Naive thymus-derived CD8-positive, alpha-beta T cell (primary cell): ENCODE data around the gene METTL22. TPM values are rescaled to one million over a fixed set of nuclear protein-coding genes. Genes with fewer than 3 reads are reported as not detected.
"Not testable (repeated sequence)": the region's sequence is repeated elsewhere in the genome, so short reads cannot be mapped to it uniquely, and the experiment has no call there.

Experiments
- ATAC-seq, 2 donors: fragments of 150-1000 bp; cut with Tn5 transposase in 1 of 2; sonication (Bioruptor Pico), chemical (Tn5 transposase) in 1 of 2; 1 replicate in 1 of 2; 2 replicates in 1 of 2; pipeline ENCODE4 v1.10.0; 2021; ENCODE audit warnings: mild to moderate bottlenecking in 2 of 2, moderate library complexity in 2 of 2
- POLR2A ChIA-PET: fragments of 350-600 bp; sonication (Branson Sonifier 250); formaldehyde crosslinking; loops from one replicate; lab custom pipeline; 2021; ENCODE audit warnings: antibody characterized with exemption; lab: Charles Lee
- DNase-seq, 10 donors: peaks; one replicate each; pipeline versions ENCODE4 v3.0.0 to v3.0.0-alpha.2; 2020 to 2022
- H3K27ac Mint-ChIP-seq, 10 donors: one replicate each; pipeline ENCODE4 v1.8.0; 2020 to 2022; ENCODE audit warnings: mild to moderate bottlenecking in 10 of 10, mixed read lengths in 10 of 10, moderate library complexity in 4 of 10, inconsistent platforms in 1 of 10
- H3K27me3 Mint-ChIP-seq, 5 donors: one replicate each; pipeline ENCODE4 v1.8.0; 2021 to 2022; ENCODE audit warnings: mixed read lengths in 5 of 5
- H3K36me3 Mint-ChIP-seq, 3 donors: one replicate each; pipeline ENCODE4 v1.8.0; 2020 to 2022; ENCODE audit warnings: mixed read lengths in 3 of 3, mild to moderate bottlenecking in 2 of 3, inconsistent platforms in 1 of 3
- H3K4me1 Mint-ChIP-seq, 4 donors: one replicate each; pipeline ENCODE4 v1.8.0; 2021 to 2022; ENCODE audit warnings: mixed read lengths in 4 of 4
- H3K4me3 Mint-ChIP-seq, 10 donors: one replicate each; pipeline ENCODE4 v1.8.0; 2020 to 2022; ENCODE audit warnings: mild to moderate bottlenecking in 10 of 10, mixed read lengths in 10 of 10, moderate library complexity in 6 of 10, inconsistent platforms in 1 of 10
- H3K9me3 Mint-ChIP-seq, 9 donors: one replicate each; pipeline ENCODE4 v1.8.0; 2020 to 2022; ENCODE audit warnings: mixed read lengths in 9 of 9, mild to moderate bottlenecking in 3 of 9, inconsistent platforms in 1 of 9, moderate library complexity in 1 of 9
- polyA plus RNA-seq, 3 donors: library from polyadenylated mRNA; unstranded; fragments of 300-500 nt; fragmentation: Illumina TruSeq; gene quantifications; one replicate each; pipeline ENCODE4 v1.2.3, GENCODE V29; 2021
- total RNA-seq, 8 experiments: library from RNA in 2 of 8; stranded (reverse) in 2 of 8; gene quantifications; one replicate each; pipeline ENCODE4 v1.2.3 and lab custom pipeline; 2021 to 2026

Gene METTL22
- total and polyA plus RNA-seq, 5 experiments from 2014 or later, result 6.9 to 52.2 (median 12.7) TPM

DNA sequence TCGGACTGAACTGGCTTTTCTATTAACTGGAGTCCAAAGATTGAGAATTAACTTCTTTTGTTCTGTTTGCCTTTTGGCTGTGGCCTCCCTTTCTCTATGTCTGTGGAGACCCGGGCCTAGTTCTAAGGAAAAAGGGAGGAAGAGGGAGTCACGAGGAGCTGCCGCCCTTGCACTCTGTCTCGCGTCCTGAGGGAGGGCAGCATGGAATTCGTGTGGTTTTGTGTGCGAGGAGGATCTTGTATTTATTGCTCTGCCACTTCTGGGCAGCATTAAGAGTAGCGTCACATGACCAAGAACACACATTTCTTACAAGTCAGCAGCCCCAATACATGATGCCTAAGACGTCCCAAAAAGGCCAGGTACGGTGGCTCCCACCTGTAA, 23.6 kb downstream of the METTL22 start:
- H3K36me3 Mint-ChIP-seq, result peaks cover 22 to 79% (median 29%) of the 10 kb centered on the region in 3 donors
- H3K4me3 Mint-ChIP-seq, result peak overlapping the region in 3 of 10 donors; percentile 39 to 58 (median 55)
- peaks cover 11 to 17% (median 16%) of the 10 kb centered on the region in 4 donors for H3K4me1 Mint-ChIP-seq
- H3K9me3 Mint-ChIP-seq, result no peaks in the 10 kb centered on the region
- H3K27ac Mint-ChIP-seq, result peak overlapping the region; percentile 15 to 97 (median 84)
- ATAC-seq (no peak), DNase-seq (no peak)
- POLR2A ChIA-PET, result no interaction called here
- H3K27me3 Mint-ChIP-seq, result no peaks in the 10 kb centered on the region

DNA sequence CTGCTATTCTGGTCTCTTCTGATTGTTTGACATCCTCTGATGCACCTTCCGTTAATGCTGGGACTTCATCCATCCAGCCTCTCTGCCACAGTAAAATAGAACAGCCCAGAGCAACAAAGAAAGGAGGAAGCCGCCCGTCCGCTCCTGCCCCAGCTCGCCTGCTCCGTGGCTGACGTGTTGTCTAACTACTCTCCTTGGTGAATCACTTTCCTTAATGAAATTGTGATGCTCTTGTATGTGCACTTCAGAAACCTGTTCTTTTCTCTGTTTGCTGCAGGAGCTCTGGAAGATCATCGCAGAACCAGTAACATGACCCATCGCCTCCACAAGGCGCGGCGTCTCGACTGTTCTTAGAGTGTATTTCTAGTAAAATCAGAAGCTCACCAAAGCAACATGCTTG, 24.3 kb downstream of the METTL22 start:
- peaks cover 22 to 78% (median 29%) of the 10 kb centered on the region in 3 donors for H3K36me3 Mint-ChIP-seq
- peak overlapping the region in 3 of 10 donors; percentile 46 to 62 (median 51) for H3K27ac Mint-ChIP-seq
- DNase-seq (no peak), ATAC-seq (no peak)
- H3K4me1 Mint-ChIP-seq, result peaks cover 11 to 17% (median 16%) of the 10 kb centered on the region in 4 donors
- no peak overlapping the region for H3K4me3 Mint-ChIP-seq
- no peaks in the 10 kb centered on the region for H3K27me3 Mint-ChIP-seq
- POLR2A ChIA-PET, result no interaction called here
- no peaks in the 10 kb centered on the region for H3K9me3 Mint-ChIP-seq

DNA sequence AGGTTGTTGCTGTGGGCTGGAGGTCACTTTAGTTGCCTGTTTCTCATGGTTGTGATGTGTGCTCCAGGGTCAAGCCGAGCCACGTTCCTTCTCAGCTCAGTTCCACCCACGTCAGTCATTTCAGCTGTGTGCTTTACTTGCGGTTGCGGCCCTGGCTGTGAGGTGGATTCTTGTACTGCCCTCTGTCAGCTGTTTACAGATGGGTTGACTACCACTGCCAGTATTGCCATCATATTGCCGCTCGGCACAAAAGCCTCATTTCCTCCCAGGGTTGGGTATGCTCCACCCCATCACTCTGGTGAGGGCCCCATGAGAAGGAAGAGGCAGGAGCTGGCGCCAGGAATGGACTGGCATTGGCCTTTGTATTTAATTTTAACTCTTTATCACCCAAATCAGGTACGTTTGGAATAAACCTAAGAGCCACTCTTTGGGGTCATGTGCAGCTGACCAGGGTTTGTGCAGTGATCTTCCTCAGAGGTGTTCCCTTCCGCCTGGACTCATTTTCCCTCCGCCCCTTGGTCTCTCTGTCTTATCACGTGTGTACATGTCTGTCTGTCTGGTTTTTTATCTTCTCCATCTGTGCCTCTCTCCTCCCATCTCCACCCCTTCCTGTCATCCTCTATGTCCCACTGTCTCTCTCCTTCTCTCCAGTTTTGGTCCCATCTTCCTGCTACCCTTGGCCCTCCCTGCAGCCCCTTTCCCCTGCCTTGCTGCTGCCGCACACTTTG, 25.0 kb downstream of the METTL22 start:
- Mint-ChIP-seq H3K9me3 (no peaks in the 10 kb centered on the region), H3K4me1 (peaks cover 11 to 17% (median 16%) of the 10 kb centered on the region in 4 donors), H3K27ac (peak overlapping the region in 3 of 10 donors; percentile 10 to 75 (median 15)), H3K36me3 (peaks cover 22 to 71% (median 25%) of the 10 kb centered on the region in 3 donors), H3K27me3 (no peaks in the 10 kb centered on the region), H3K4me3 (no peak overlapping the region)
- no peak for ATAC-seq
- DNase-seq, result no peak
- POLR2A ChIA-PET, result no interaction called here

DNA sequence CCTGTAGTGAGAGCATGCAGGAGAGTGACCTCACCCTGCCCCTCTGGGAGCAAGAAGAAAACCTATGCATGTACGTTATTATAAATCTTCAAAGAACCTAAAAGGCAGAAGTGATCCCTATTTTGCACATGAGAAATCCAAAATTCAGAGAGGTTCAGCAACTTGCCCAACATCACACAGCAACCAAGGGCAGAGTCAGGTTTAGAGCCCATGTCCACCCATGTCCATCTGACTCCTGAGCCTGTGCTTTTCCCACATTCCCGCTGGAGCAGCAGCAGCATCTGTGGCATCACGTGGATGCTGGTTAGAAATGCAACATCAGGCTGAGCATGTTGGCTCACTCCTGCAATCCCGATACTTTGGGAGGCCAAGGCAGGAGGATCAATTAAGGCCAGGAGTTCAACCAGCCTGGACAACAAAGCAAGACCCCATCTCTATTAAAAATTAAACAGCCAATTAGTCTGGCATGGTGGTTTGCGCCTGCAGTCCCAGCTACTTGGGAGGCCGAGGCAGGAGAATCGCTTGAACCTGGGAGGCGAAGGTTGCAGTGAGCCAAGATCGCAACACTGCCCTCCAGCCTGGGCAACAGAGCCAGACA, 26.3 kb downstream of the METTL22 start:
- ATAC-seq (no peak), DNase-seq (no peak)
- Mint-ChIP-seq H3K27ac (no peak overlapping the region), H3K4me1 (peaks cover 11 to 17% (median 16%) of the 10 kb centered on the region in 4 donors), H3K27me3 (no peaks in the 10 kb centered on the region), H3K36me3 (peaks cover 14 to 58% (median 15%) of the 10 kb centered on the region in 3 donors), H3K4me3 (no peak overlapping the region), H3K9me3 (no peaks in the 10 kb centered on the region)
- POLR2A ChIA-PET, result no interaction called here

DNA sequence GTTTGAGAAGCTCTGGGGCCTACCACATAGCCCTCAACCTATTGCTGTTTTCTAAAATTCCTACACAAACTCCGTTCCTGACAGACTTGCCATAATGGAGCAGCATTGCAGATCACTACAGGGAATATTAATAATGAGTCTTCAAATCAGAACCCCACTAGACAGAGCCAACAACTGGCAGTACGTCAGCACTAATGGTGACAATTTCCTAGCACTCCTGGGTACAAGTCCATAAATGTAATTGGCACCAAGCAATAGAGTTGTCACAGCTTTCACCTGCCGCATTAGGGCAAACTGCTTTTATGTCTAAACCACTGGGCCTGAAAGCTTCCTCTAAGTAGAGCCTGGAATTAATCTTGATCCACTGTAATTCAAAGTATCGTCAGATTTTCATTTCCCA, 27.4 kb downstream of the METTL22 start:
- H3K27ac Mint-ChIP-seq, result peak overlapping the region in 1 of 10 donors; percentile 38
- POLR2A ChIA-PET, result no interaction called here
- no peaks in the 10 kb centered on the region for H3K9me3 Mint-ChIP-seq
- H3K4me3 Mint-ChIP-seq, result no peak overlapping the region
- peaks cover 9 to 50% (median 12%) of the 10 kb centered on the region in 3 donors for H3K36me3 Mint-ChIP-seq
- DNase-seq (no peak), ATAC-seq (no peak)
- H3K4me1 Mint-ChIP-seq, result peaks cover 8 to 17% (median 16%) of the 10 kb centered on the region in 4 donors
- H3K27me3 Mint-ChIP-seq, result no peaks in the 10 kb centered on the region

DNA sequence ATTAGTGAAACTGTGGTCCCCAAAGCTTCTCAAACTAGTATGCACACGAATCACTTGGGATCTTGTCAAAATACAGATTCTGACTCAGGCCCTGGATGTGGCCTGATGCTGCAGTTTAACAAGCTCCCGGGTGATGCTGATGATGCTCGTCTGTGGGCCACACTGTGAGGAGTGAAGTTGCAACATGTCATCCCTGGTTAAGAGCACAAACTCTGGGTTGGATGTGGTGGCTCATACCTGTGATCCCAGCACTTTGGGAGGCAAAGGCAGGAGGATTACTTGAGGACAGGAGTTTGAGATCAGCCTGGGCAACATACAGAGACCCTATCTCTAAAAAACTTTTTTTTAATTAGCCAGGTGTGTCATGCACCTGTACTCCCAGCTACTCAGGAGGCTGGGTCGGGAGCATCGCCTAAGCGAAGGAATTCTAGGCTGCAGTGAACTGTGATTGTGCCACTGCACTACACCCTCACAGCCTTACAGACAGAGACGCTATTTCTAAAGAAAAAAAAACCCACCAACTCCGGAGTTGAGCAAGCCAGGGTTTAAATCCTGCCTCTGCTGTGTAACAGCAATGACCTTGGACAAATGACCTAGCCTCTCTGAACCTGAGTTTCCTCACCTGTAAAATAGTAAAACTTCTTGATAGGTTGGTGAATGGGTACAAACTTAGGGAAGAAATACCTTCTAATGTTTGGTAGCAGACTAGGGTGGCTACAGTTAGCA, 28.5 kb downstream of the METTL22 start:
- no peak for DNase-seq
- POLR2A ChIA-PET, result interaction anchor here (0.7 kb wide), 1 partner anchor 180 kb away, joined by 3 read pairs; no protein-coding TSS in a partner anchor

DNA sequence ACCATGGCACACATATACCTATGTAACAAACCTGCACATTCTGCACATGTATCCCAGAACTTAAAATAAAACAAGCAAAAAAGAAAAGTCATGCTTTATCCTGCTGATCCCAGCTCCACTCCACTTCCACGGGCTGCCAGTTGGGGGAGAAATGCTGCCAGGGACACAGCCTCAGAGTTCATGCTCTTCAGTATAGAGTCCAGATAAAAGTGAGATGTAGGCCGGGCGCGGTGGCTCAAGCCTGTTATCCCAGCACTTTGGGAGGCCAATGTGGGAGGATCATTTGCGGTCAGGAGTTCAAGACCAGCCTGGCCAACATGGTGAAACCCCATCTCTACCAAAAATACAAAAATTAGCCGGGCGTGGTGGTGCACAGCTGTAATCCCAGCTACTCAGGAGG, 30.5 kb downstream of the METTL22 start:
- H3K9me3 Mint-ChIP-seq, H3K4me1 Mint-ChIP-seq, H3K4me3 Mint-ChIP-seq, POLR2A ChIA-PET, DNase-seq, H3K27me3 Mint-ChIP-seq, H3K27ac Mint-ChIP-seq, ATAC-seq: not testable (repeated sequence)
- H3K36me3 Mint-ChIP-seq, result peaks cover 4 to 21% (median 4%) of the 10 kb centered on the region in 3 donors

More for the DNA sequence above, 28.5 kb downstream of the METTL22 start:
- ATAC-seq, result no peak
- H3K27me3 Mint-ChIP-seq, result no peaks in the 10 kb centered on the region
- no peaks in the 10 kb centered on the region for H3K9me3 Mint-ChIP-seq
- peak overlapping the region in 1 of 10 donors; percentile 62 for H3K27ac Mint-ChIP-seq
- H3K4me3 Mint-ChIP-seq, result no peak overlapping the region
- H3K36me3 Mint-ChIP-seq, result peaks cover 5 to 39% (median 10%) of the 10 kb centered on the region in 3 donors
- peaks cover 2 to 8% (median 6%) of the 10 kb centered on the region in 4 donors for H3K4me1 Mint-ChIP-seq

DNA sequence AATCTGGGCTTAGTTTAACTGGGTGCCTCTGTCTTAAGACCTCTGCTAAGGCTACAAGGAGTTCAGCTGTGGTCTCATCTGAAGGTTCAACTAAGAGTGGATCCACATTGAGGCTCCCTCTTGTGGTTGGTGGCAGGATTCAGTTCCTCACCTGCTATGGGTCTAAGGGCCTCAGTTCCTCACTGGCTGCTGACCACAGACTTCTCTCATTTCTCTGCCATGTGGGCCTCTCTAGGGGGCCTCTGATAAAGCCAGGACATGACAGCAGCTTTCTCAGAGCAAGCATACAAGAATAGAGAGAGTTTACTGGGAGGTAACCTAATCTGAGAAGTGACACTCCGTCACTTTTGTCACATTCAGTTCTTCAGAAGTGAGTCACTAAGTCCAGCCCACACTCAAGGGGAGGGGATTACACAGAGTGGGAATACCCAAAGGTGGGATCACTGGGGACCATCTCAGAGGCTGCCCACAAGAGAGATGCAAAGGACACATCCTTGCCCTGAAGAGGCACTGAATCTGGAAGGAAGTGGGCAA, 33.8 kb downstream of the METTL22 start:
- Mint-ChIP-seq H3K4me1 (no peaks in the 10 kb centered on the region), H3K27ac (no peak overlapping the region), H3K4me3 (no peak overlapping the region), H3K36me3 (peaks cover 0 to 6% (median 2%) of the 10 kb centered on the region in 3 donors), H3K9me3 (no peaks in the 10 kb centered on the region), H3K27me3 (no peaks in the 10 kb centered on the region)
- ATAC-seq (no peak), DNase-seq (peak in 2 of 10 donors; percentile 5 to 8)
- POLR2A ChIA-PET, result no interaction called here

DNA sequence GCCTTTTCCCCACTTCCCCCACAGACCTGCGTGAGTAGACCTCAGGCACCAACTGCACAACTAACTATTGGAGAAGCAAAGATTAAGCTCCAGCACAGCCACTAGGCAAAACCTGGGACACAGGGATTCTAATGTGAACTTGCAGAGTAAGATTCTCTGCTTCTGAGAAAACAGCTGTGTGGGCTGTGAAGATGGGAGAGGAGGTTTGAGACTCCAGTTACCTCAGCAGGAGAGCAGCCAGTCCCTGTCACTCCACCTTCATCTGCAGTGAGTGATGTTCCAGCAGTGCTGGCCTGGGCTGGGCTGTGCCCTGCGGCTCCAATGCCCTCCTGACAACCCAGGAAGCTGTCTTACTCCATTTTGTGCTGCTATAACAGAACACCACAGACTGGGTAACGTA, 34.9 kb downstream of the METTL22 start:
- no peak overlapping the region for H3K4me3 Mint-ChIP-seq
- DNase-seq (no peak), ATAC-seq (no peak)
- no peaks in the 10 kb centered on the region for H3K27me3 Mint-ChIP-seq
- no peaks in the 10 kb centered on the region for H3K9me3 Mint-ChIP-seq
- no peaks in the 10 kb centered on the region for H3K4me1 Mint-ChIP-seq
- H3K27ac Mint-ChIP-seq, result peak overlapping the region in 1 of 10 donors; percentile 54
- peaks cover 0 to 6% (median 4%) of the 10 kb centered on the region in 3 donors for H3K36me3 Mint-ChIP-seq
- POLR2A ChIA-PET, result no interaction called here

DNA sequence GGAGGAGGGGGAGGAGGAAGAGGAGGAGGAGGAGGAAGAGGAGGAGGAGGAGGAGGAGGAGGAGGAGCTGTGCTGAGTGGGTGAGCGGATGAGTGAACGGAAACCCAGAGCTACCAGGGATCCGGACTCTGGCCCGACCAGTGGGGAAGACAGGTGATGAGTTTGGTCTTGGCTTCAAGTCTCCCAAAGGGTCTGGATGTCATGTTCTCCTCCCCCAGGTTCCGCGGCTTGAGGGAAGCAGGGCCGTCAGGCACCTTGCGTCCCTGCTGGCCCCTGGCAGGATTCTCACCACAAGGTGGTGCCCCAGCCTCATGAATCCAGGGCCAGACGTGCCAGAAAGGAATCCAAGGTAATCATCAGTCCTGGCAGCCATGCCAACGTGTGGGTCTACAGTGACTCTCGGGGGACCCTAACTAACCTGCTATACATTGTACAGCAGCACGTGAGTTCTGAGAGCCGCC, 39.4 kb downstream of the METTL22 start:
- H3K27ac Mint-ChIP-seq, result no peak overlapping the region
- H3K36me3 Mint-ChIP-seq, result peaks cover 0 to 33% (median 11%) of the 10 kb centered on the region in 3 donors
- DNase-seq, result peak in 7 of 10 donors; percentile 9 to 47 (median 31)
- POLR2A ChIA-PET, result no interaction called here
- no peaks in the 10 kb centered on the region for H3K9me3 Mint-ChIP-seq
- H3K4me1 Mint-ChIP-seq, result no peaks in the 10 kb centered on the region
- H3K4me3 Mint-ChIP-seq, result no peak overlapping the region
- no peaks in the 10 kb centered on the region for H3K27me3 Mint-ChIP-seq
- peak in 1 of 2 donors; percentile 41 for ATAC-seq

DNA sequence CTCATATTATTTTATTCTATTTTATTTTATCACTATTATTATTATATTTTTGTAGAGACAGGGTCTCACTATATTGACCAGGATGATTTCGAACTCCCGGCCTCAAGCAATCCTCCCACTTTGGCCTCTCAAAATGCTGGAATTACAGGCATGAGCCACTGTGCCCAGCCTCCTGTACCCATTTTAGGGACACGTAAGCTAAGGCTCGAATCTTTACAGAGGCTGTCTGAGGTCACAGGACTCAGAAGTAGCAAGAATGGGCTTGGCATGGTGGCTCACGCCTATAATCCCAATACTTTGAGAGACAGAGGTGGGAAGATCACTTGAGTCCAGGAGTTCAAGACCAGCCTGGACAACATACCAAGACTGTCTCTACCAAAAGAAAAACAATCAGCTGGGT, 40.2 kb downstream of the METTL22 start:
- Mint-ChIP-seq H3K27ac (no peak overlapping the region), H3K4me3 (no peak overlapping the region), H3K9me3 (no peaks in the 10 kb centered on the region), H3K36me3 (peaks cover 0 to 40% (median 15%) of the 10 kb centered on the region in 3 donors), H3K4me1 (no peaks in the 10 kb centered on the region), H3K27me3 (no peaks in the 10 kb centered on the region)
- DNase-seq (no peak), ATAC-seq (no peak)
- POLR2A ChIA-PET, result interaction anchor here (0.6 kb wide), 1 partner anchor 158 kb away, joined by 5 read pairs; no protein-coding TSS in a partner anchor
